ENCODE results near the gene CD300E.
A peak's percentile ranks its signal among the peaks of the same experiment; 100 is the strongest.

CD300E gene, protein sequence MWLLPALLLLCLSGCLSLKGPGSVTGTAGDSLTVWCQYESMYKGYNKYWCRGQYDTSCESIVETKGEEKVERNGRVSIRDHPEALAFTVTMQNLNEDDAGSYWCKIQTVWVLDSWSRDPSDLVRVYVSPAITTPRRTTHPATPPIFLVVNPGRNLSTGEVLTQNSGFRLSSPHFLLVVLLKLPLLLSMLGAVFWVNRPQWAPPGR

DNA sequence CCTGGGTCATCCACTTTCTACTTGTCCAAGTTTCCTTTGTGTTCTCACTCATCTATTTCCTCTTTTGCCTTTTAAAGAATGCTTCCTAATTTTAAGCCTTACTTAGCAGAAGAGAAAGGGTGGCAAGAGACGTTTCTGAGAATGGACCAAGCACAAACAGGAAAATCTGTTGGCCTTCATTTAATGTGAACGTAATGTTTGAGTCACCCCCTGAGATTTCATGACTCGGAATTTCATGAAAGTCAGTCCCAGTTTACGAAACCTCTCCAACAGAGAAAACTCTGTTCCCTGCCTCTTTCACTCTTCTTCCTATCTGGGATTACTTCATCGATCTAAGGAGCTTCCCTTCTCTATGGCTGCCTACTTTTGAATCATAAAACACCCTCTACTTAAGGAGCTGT lies at the start of gene CD300E:
CD300E (minus strand) TSS at position 46 of the 401 bp plus-strand sequence. CDS start 117 bp downstream, outside the sequence.
- no peak for DNase-seq (ENCODE audit: low read depth in 4 of 4, low spot score in 1 of 4)

DNA sequence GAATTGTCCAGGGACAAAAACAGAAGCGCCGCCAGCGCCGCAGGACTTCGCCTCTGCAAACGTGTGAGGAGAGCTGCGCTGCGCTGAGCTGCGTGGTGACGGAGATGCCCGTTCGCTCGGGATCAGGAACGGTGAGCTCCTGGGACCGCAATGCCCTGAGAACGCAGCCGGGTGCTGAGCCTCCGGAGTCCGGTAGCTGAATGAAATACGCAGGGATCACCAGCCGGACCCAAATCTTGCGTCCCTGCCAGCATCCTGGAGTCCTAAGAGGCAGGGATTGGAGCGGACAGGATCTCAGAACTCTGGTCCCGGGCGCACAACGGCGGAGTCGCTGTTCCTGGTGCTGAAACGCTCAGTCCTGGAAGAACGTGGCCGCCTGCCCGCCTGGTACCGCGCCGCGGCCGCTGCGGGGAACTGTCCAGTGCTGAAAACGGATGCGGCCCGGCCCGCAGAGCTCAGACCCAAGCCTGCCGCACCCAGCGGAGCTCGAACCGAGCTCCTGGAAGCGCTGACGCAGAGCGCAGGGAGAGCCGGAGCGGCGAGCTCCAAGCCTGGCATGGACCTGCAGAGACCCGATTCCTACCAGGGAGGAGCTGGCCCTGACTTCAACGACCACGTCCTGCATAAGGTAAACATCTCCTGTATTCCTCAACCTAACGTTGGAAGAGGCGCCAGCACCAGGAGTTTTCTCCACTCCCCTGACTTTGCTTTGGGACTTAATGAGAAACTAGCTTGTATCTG lies 47.7 kb upstream of the CD300E start:
- peak; percentile 17 to 65 (median 55) for DNase-seq (ENCODE audit: low read depth in 4 of 4, low spot score in 1 of 4)

GRCh38 chr17:74670329-74670728 lies 46.8 kb upstream of the CD300E start:
- DNase-seq (ENCODE audit: low read depth in 4 of 4, low spot score in 1 of 4), result no peak

- DNase-seq (ENCODE audit: low read depth in 4 of 4, low spot score in 1 of 4), result no peak
Observed at GRCh38 chr17:74663561-74663960, 40.0 kb upstream of the CD300E start.

DNA sequence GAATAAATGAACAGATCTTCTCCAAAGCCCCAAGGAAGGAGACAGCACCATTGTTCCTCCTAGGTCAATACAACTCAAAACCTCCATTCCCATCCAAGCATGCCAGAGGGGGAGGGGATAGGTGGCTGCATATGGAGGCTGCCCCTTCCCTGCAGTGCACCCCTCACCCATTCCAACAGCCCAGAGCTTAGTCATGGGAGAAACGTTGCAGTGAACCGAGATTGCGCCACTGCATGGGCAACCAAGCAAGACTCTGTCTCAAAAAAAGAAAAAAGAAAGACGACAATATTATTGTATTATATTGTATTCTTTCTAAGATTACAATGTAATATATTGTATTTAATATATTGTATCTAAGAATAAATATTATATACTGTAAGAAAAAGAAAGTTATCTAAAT lies 36.4 kb upstream of the CD300E start:
- no peak for DNase-seq (ENCODE audit: low read depth in 4 of 4, low spot score in 1 of 4)

- no peak for DNase-seq (ENCODE audit: low read depth in 4 of 4, low spot score in 1 of 4)
Observed at GRCh38 chr17:74658620-74659019, 35.1 kb upstream of the CD300E start.

DNA sequence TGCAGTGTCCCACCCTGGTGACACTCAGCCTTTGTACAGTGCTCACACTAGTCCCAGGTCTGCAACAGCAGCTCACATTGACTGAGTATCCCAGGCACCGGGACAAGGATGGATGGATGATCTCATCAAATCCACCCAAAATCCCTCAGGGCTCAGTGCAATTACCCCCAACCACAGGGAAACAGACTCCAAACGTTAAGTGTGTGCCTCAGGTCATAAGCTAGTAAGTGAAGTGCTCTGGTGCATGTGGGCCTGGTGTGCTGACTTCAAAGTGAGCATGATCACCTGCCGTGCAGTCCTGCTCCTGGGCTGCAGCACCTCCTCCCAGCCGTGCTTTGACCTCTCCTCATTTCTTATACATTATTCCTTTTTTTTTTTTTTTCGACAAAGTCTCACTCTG lies 31.2 kb upstream of the CD300E start:
- DNase-seq (ENCODE audit: low read depth in 4 of 4, low spot score in 1 of 4), result no peak

DNA sequence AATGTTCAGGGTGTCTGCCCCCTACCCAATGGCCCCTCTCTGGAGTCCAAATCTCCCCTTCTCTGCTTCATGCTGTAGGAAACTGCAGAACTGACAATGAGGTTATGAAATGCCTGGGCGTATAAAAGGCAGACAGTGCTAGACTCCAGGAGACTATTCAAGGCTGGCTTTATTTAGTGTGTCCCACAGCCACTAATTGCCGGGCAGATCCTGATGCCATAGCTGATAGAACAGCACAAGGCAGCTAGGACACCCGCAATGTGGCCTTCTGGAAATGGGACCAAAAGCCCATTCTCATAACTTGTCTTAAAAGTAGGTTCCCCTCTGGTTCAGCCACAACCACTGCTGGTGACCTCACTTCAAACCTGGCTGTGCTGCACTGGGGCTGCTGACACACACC lies 28.5 kb upstream of the CD300E start:
- DNase-seq (ENCODE audit: low read depth in 4 of 4, low spot score in 1 of 4), result no peak

DNA sequence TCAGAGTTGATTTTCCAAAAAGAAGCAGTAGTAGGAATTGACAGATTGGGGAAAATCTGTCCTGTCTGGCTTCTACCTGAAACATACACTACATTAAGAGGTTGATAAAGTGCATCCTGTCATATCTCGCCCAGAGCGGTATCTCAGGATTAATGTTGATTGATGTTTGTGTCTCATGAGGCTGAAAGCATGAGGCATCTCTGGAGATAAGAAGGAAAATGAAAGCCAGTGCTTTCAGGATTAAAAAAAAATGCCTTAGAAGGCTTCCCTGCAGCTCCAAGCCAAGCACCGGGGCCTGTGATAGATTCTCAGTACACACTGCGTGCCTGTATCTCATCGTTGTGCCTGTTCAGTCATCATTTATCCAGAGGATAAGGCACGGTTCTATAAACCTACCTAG lies 26.4 kb upstream of the CD300E start:
- no peak for DNase-seq (ENCODE audit: low read depth in 4 of 4, low spot score in 1 of 4)

GRCh38 chr17:74647871-74648672 lies 24.5 kb upstream of the CD300E start:
- DNase-seq (ENCODE audit: low read depth in 4 of 4, low spot score in 1 of 4), result no peak

DNA sequence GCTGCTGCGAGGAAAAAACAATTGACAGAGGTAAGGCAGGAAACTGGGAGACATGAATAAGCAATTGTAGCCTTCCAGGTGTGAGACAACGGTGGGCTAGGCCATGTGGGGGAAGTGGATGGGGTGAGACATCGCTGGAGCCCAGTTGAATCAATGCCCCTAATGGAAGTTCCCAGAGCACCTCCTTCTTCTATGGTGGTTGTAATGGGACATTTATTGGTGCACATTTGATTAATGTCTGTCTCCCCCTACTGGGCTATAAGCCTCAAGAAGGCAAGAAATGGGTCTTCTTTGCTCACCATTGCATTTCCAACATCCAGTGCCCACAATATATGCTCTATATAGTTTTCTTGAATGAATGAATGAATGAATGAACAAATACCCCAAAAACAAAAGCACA lies 22.7 kb upstream of the CD300E start:
- no peak for DNase-seq (ENCODE audit: low read depth in 4 of 4, low spot score in 1 of 4)

GRCh38 chr17:74645010-74645409 lies 21.5 kb upstream of the CD300E start:
- no peak for DNase-seq (ENCODE audit: low read depth in 4 of 4, low spot score in 1 of 4)

DNA sequence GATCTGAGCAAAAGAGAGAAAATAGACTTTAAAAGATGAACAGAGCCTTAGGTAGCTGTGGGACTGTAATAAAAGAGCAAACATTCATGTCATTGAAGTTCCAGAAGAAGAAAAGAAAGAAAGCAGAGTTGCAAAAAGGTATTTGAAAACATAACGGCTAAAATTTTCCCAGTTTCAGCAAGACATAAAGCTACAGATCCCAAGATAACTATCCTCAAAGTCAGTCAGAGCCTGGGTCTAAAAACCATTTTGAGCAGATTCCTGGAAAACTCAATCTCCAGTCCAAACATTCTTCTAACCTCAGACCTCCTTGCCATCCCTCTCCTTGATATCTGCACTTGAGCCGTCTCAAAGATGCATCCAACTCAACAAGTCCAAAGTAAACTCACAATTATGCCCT lies 20.9 kb upstream of the CD300E start:
- no peak for DNase-seq (ENCODE audit: low read depth in 4 of 4, low spot score in 1 of 4)

DNA sequence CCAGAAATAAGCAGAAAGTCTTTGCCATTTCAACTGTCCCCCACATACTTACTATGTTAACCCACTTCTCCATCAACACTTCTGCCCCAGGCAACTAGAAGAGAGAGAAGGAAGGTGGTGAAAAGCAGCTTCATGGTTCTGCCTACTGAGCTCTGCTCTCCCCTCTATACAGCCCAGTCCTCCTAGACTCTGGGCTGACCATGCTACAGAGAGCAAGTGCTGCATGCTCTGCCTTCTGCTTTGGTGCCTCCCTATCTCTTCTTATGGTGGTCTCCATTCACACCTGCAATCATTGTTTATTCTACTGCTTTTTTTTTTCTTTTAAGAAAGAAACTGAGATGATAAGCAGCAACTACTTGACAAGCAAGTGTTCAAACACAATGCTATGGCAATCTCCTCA lies 20.3 kb upstream of the CD300E start:
- no peak for DNase-seq (ENCODE audit: low read depth in 4 of 4, low spot score in 1 of 4)

DNA sequence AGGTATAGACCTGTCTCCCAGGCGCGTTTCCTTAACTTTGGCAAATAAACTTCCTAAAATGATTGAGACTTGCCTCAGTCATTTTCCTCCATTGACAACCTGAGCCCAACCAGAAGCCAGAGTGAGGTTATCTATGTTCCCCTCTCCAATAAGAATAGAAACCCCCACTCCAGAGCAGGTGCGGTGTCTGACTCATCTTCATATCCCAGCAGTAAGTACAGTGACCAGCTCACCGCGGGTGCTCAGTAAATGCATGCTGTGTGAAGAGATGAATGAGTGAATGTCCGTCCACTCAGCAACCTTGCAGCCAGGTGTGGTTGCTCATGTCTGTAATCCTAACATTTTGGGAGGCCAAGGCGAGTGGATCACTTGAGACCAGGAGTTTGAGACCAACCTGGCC lies 19.5 kb upstream of the CD300E start:
- DNase-seq (ENCODE audit: low read depth in 4 of 4, low spot score in 1 of 4), result no peak

GRCh38 chr17:74642556-74642955 lies 19.0 kb upstream of the CD300E start:
- no peak for DNase-seq (ENCODE audit: low read depth in 4 of 4, low spot score in 1 of 4)

- no peak for DNase-seq (ENCODE audit: low read depth in 4 of 4, low spot score in 1 of 4)
Observed at GRCh38 chr17:74641958-74642298, 18.4 kb upstream of the CD300E start.

- DNase-seq (ENCODE audit: low read depth in 4 of 4, low spot score in 1 of 4), result no peak
Observed at GRCh38 chr17:74641224-74641957, 17.9 kb upstream of the CD300E start.

DNA sequence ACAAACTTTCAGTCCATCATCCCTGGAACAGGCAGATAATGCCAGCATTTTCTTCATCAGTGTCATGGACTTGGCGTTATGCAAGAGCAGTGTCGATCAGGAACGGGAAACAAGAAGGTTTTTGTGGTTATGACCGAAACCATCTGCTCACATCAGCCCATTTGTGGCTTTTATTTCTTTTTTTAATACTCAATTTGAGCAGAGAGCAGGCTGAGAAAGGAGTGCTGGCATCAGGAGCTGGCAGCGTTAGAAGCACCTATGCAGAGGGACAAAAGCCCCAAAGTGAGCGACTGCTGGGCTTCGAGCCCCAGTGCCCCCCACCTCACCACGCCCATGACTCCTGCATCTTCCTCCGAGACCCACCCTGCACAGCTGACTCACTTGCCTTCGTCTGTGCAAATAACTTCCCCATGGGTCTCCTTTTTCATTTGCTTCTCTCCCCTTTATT lies 16.2 kb upstream of the CD300E start:
- DNase-seq (ENCODE audit: low read depth in 4 of 4, low spot score in 1 of 4), result no peak

DNA sequence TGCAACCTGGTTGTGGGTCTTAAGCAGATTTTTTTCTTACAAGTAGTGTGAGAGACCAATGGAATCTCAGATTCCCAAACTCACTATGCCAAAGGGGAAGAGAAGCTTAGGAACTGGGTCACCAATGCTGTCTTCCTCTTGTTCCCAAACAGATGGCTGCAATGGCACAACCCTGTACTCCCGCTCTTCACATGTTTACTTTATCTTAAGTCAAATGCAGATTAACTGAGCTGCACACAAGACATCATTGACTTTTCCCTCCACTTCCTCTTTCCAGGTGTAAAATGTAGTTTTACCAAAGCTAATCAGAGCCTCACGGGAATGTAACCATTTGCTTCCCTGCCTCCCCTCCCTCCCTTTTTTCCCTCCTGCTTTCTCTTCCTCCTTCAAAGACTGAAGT lies 14.4 kb upstream of the CD300E start:
- no peak for DNase-seq (ENCODE audit: low read depth in 4 of 4, low spot score in 1 of 4)

DNA sequence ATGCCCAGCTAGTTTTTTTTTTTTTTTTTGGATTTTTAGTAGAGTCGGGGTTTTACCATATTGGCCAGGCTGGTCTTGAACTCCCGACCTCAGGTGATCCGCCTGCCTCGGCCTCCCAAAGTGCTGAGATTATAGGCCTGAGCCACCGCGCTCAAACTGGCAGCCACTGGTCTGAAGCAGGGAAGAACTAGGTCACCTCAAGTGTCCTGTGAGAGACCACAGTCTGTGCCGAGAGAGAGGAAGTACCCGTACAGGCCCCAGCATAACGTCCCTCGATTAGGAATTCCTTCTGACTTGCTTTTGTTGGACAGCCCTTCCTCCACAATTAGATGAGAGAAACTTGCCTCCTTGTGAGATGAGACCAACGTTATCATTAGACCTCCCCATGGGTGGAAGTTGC lies 13.7 kb upstream of the CD300E start:
- no peak for DNase-seq (ENCODE audit: low read depth in 4 of 4, low spot score in 1 of 4)

All from stimulated activated CD4-positive, alpha-beta T cell treated with anti-CD3 and anti-CD28 coated beads, Interleukin-1b, Interleukin-23, amount 100 ng/mL, for 24 hours (primary cell).